Daoy (cell line): ENCODE data around the gene PSMG1. TPM values are rescaled to one million over a fixed set of nuclear protein-coding genes. Genes with fewer than 3 reads are reported as not detected.

Source experiments
- DNase-seq: peaks from one replicate; pipeline ENCODE4 v3.0.0-alpha.2; 2015; ENCODE audit warnings: low read depth
- total RNA-seq: library from RNA; depleted of rRNA; stranded (reverse); fragments of >200 nt; shearing (Covaris generic); gene quantifications from 2 replicates; pipeline ENCODE4 v1.2.3, GENCODE V29; 2014

The PSMG1 gene
- total RNA-seq, 1 experiment from 2014 or later, result 150 TPM

GRCh38 chr21:39156024-39156423 lies 27.2 kb downstream of the PSMG1 start:
- DNase-seq, result peak; percentile 77

- DNase-seq, result no peak
Observed at GRCh38 chr21:39155578-39155977, 27.7 kb downstream of the PSMG1 start.

GRCh38 chr21:39153842-39154241 lies 29.4 kb downstream of the PSMG1 start:
- peak; percentile 29 for DNase-seq

- peak; percentile 35 for DNase-seq
Observed at GRCh38 chr21:39153373-39153772, 29.9 kb downstream of the PSMG1 start.

- DNase-seq, result no peak
Observed at GRCh38 chr21:39152271-39152670, 31.0 kb downstream of the PSMG1 start.

- DNase-seq, result no peak
Observed at GRCh38 chr21:39150877-39151276, 32.4 kb downstream of the PSMG1 start.

- no peak for DNase-seq
Observed at GRCh38 chr21:39150316-39150715, 32.9 kb downstream of the PSMG1 start.

- no peak for DNase-seq
Observed at GRCh38 chr21:39149882-39150281, 33.4 kb downstream of the PSMG1 start.

GRCh38 chr21:39148975-39149374 lies 34.3 kb downstream of the PSMG1 start:
- DNase-seq, result no peak

GRCh38 chr21:39144191-39144590 lies 39.1 kb downstream of the PSMG1 start:
- DNase-seq, result no peak

- DNase-seq, result no peak
Observed at GRCh38 chr21:39142972-39143371, 40.3 kb downstream of the PSMG1 start.

- DNase-seq, result no peak
Observed at GRCh38 chr21:39141502-39141901, 41.7 kb downstream of the PSMG1 start.

GRCh38 chr21:39137248-39138178 lies 45.7 kb downstream of the PSMG1 start:
- DNase-seq, result peak; percentile 73

GRCh38 chr21:39136711-39137110 lies 46.5 kb downstream of the PSMG1 start:
- peak; percentile 73 for DNase-seq

- peak; percentile 46 for DNase-seq
Observed at GRCh38 chr21:39136138-39136537, 47.1 kb downstream of the PSMG1 start.

GRCh38 chr21:39134288-39134810 lies 48.9 kb downstream of the PSMG1 start:
- no peak for DNase-seq

GRCh38 chr21:39132248-39132647 lies 51.0 kb downstream of the PSMG1 start:
- DNase-seq, result no peak

- DNase-seq, result no peak
Observed at GRCh38 chr21:39131791-39132190, 51.5 kb downstream of the PSMG1 start.

GRCh38 chr21:39127506-39127905 lies 55.7 kb downstream of the PSMG1 start:
- no peak for DNase-seq

- no peak for DNase-seq
Observed at GRCh38 chr21:39126486-39126806, 56.8 kb downstream of the PSMG1 start.

- DNase-seq, result peak; percentile 71
Observed at GRCh38 chr21:39125752-39126485, 57.3 kb downstream of the PSMG1 start.
